HepG2 (cell line): ENCODE results near the gene MZT2A. TPM values are rescaled to one million over a fixed set of nuclear protein-coding genes. Genes with fewer than 3 reads are reported as not detected.

Experiments
- AHDC1 ChIP-seq: sonication (generic); formaldehyde crosslinking; IDR thresholded peaks from 2 replicates; pipeline ENCODE4 v1.5.1; 2020; ENCODE audit warnings: mild to moderate bottlenecking, missing genetic modification reagents, borderline replicate concordance
- CENPX ChIP-seq: sonication (generic); formaldehyde crosslinking; IDR thresholded peaks from 2 replicates; pipeline ENCODE4 v1.9.0; 2021; ENCODE audit warnings: mild to moderate bottlenecking, missing genetic modification reagents, moderate library complexity
- HDAC1 ChIP-seq: sonication (generic); formaldehyde crosslinking; IDR thresholded peaks from 2 replicates; pipeline ENCODE4 v1.5.1; 2020; ENCODE audit warnings: mild to moderate bottlenecking, missing genetic modification reagents
- HINFP ChIP-seq: sonication (generic); formaldehyde crosslinking; IDR thresholded peaks from 2 replicates; pipeline ENCODE4 v1.4.0; 2020; ENCODE audit warnings: low read depth, mild to moderate bottlenecking, missing genetic modification reagents
- SKIL ChIP-seq: sonication (generic); formaldehyde crosslinking; IDR thresholded peaks from 2 replicates; pipeline ENCODE4 v1.8.0; 2022; ENCODE audit warnings: missing genetic modification reagents, mild to moderate bottlenecking, moderate library complexity, borderline replicate concordance
- SMAD3 ChIP-seq: sonication (generic); formaldehyde crosslinking; IDR thresholded peaks from 2 replicates; pipeline ENCODE4 v1.4.0; 2020; ENCODE audit warnings: missing genetic modification reagents
- SMARCC2 ChIP-seq: fragments of 450-650 bp; IDR thresholded peaks from 2 replicates; pipeline ENCODE4 v1.6.1; 2017; ENCODE audit warnings: antibody characterized with exemption, mild to moderate bottlenecking
- SP5 ChIP-seq: IDR thresholded peaks from 2 replicates; pipeline ENCODE4 v1.6.1; 2016; ENCODE audit warnings: low read depth, borderline replicate concordance
- TCF7L2 ChIP-seq: IDR thresholded peaks from 2 replicates; pipeline ENCODE4 v1.6.1; 2011; ENCODE audit warnings: mild to moderate bottlenecking, low read depth, low read length, moderate library complexity
- ZBTB49 ChIP-seq: sonication (generic); formaldehyde crosslinking; IDR thresholded peaks from 2 replicates; pipeline ENCODE4 v1.4.0; 2020; ENCODE audit warnings: missing genetic modification reagents, borderline replicate concordance
- ZNF292 ChIP-seq: sonication (generic); formaldehyde crosslinking; IDR thresholded peaks from 2 replicates; pipeline ENCODE4 v1.8.1; 2022; ENCODE audit warnings: mild to moderate bottlenecking, low read depth, missing genetic modification reagents, borderline replicate concordance
- ZNF441 ChIP-seq: sonication (generic); formaldehyde crosslinking; IDR thresholded peaks from 2 replicates; pipeline ENCODE4 v1.7.0; 2021; ENCODE audit warnings: missing genetic modification reagents, borderline replicate concordance
- ZNF446 ChIP-seq: sonication (generic); formaldehyde crosslinking; IDR thresholded peaks from 2 replicates; pipeline ENCODE4 v1.5.0; 2020; ENCODE audit warnings: mild to moderate bottlenecking, missing genetic modification reagents
- ZNF788 ChIP-seq: sonication (generic); formaldehyde crosslinking; IDR thresholded peaks from 2 replicates; pipeline ENCODE4 v1.5.0; 2020; ENCODE audit warnings: mild to moderate bottlenecking, missing genetic modification reagents, borderline replicate concordance
- ZSCAN9 ChIP-seq: IDR thresholded peaks from 2 replicates; pipeline ENCODE4 v1.6.1; 2016; ENCODE audit warnings: borderline replicate concordance
- polyA plus RNA-seq, 8 experiments: library from polyadenylated mRNA; depleted of rRNA in 3 of 8; stranded (reverse) in 7 of 8; unstranded in 1 of 8; fragments of >200 nt; fragmentation: Illumina TruSeq in 4 of 8; extraction: Trizol in 4 of 8; gene quantifications; 2 replicates each; pipeline versions ENCODE4 v1.2.1 to v1.2.3, GENCODE V29; 2011 to 2016; ENCODE audit warnings: low read depth in 4 of 8, missing spikeins in 1 of 8, mixed read lengths in 1 of 8; ENCODE audit not compliant: insufficient read depth in 1 of 8
- total RNA-seq, 5 experiments: library from RNA; depleted of rRNA; stranded (reverse); fragments of >200 nt; fragmentation: Illumina TruSeq; extraction: Trizol; gene quantifications; 2 replicates each; pipeline ENCODE4 v1.2.3, GENCODE V29; 2016; ENCODE audit warnings: low read depth in 1 of 5

MZT2A gene
- total and polyA plus RNA-seq, 2 of the 13 experiments (the other 11 are each of a cell fraction or from before 2014, with no cell fraction given), result 221 to 349 TPM

GRCh38 chr2:131492418-131493198 lies 411 bp upstream of the MZT2A start (continued):
- TF ChIP-seq SKIL (no peak), SMARCC2 (no peak), CENPX (CRISPR knock-in tag) (no peak), HINFP (CRISPR knock-in tag) (no peak), SMAD3 (CRISPR knock-in tag) (peak; percentile 62; the same call in 1 of the 2 replicates), ZSCAN9 (peak; percentile 71), AHDC1 (CRISPR knock-in tag) (no peak; the same call in 1 of the 2 replicates), SP5 (peak; percentile 71; the same call in 1 of the 2 replicates), ZNF292 (CRISPR knock-in tag) (0 out of 2 replicates have a peak, but pooled peaks have one; percentile 46), HDAC1 (CRISPR knock-in tag) (peak; percentile 94), ZBTB49 (CRISPR knock-in tag) (no peak), ZNF441 (CRISPR knock-in tag) (no peak; the same call in 1 of the 2 replicates), TCF7L2 (no peak), ZNF788 (peak; percentile 86; the same call in 1 of the 2 replicates), ZNF446 (CRISPR knock-in tag) (no peak)
